SKM-1 treated with dmso at 0.1 percent for 144 hours (cell line): Measurements from ENCODE around the gene NT5C.
"Not testable (repeated sequence)": the region's sequence is repeated elsewhere in the genome, so short reads cannot be mapped to it uniquely, and the experiment has no call there.

Experiments
- DNase-seq: peaks from one replicate; lab custom pipeline; 2025; ENCODE audit not compliant: unreplicated experiment; lab: John Stamatoyannopoulos, UW

Gene NT5C

GRCh38 chr17:75131278-75132017, at the start of gene NT5C:
Gene NT5C, minus strand, starts transcription at chr17:75131742. Its CDS starts 35 bp downstream, at chr17:75131707.
- peak; percentile 64 for DNase-seq

DNA sequence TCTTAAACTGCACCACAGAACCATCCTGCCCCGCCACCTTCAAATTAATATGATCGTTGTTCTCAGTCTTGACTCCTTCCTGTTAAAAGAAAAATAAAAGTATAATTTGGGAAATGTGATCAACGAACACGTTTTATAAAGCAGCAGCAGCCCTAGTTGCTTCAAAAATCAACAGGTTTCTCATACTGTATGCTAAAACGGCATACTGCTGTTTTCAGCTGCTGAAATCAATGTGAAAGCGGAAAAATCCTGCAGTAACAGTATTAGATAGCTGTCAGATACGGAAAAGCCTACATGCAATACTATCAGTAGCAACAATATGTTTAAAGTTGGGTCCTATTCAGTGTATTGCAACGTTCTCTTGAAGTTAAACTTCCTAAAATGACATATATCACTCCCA, 49.6 kb upstream of the NT5C start:
- DNase-seq = no peak

DNA sequence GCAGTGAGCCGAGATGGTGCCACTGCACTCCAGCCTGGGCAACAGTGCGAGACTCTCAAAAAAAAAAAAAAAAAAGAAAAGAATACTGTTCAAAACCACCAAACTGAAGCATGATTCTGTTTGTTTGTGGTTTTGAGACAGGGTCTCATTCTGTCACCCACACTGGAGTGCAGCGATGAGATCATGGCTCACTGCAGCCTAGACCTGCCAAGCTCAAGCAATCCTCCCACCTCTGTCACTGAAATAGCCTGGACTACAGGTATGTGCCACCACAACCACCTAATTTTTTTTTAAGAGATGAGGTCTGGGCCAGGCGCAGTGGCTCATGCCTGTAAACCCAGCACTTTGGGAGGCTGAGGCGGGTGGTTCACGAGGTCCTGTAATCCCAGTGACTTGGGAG, 46.9 kb upstream of the NT5C start:
- no peak for DNase-seq

DNA sequence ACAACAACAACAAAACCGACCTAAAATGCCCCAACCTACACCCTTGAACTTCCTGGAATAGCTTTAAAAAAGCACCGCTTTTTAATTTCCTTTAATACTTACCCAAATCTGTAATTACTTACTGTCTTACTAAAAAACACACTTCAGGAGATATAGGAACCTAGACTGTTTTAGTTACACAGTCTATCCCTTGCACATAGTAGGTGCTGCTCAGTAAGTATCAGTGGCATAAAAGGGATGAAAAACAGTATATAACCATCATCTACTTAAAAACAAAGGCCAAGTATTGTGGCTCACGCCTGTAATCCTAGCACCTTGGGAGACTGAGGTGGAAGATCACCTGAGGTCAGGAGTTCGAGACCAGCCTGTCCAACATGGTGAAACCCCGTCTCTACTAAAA, 45.1 kb upstream of the NT5C start:
- DNase-seq = no peak

DNA sequence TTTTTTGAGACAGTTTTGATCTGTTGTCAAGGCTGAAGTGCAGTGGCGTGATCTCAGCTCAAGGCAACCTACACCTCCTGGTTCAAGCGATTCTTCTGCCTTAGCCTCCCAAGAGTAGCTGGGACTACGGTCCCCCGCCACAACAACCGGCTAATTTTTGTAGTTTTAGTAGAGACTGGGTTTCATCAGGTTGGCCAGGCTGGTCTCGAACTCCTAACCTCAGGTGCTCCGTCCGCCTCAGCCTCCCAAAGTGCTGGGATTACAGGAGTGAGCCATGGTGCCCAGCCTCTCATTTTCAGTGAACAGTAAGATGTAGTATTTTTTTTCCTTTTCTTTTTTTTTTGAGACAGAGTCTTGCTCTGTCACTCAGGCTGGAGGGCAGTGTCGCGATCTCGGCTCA, 43.5 kb upstream of the NT5C start:
- DNase-seq = no peak

DNA sequence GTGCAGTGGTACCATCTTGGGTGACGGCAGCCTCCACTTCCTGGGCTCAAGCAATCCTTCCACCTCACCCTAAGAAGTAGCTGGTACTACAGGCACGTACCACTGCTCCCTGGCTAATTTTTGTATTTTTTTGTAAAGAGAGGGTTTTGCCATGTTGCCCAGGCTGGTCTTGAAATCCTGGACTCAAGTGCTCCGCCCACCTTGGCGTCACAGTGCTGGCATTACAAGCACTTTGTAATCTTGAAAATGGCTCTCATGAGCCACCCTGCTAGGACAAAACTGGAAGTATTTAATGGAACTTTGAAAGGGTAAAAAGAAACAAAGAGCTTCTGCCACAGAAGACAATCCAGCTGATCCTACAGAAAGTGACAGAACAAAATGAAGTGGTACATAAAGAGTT, 42.0 kb upstream of the NT5C start:
- no peak for DNase-seq

GRCh38 chr17:75168998-75169397, 37.5 kb upstream of the NT5C start:
- DNase-seq = no peak

DNA sequence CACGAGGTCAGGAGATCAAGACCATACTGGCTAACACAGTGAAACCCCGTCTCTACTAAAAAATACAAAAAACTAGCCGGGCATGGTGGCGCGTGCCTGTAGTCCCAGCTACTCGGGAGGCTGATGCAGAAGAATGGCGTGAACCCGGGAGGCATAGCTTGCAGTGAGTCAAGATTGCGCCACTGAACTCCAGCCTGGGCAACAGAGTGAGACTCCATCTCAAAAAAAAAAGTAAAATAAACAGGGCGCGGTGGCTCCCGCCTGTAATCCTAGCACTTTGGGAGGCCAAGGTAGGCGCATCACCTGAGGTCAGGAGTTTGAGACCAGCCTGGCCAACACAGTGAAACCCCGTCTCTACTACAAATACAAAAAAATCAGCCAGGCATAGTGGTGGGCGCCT, 33.1 kb upstream of the NT5C start:
- not testable (repeated sequence) for DNase-seq

- no peak for DNase-seq
Measured at GRCh38 chr17:75163074-75163473, 31.5 kb upstream of the NT5C start.

- DNase-seq = no peak
Measured at GRCh38 chr17:75160211-75160610, 28.7 kb upstream of the NT5C start.

- no peak for DNase-seq
Measured at GRCh38 chr17:75159196-75160031, 27.9 kb upstream of the NT5C start.

- DNase-seq = not testable (repeated sequence)
Measured at GRCh38 chr17:75158480-75158879, 26.9 kb upstream of the NT5C start.

GRCh38 chr17:75155191-75155601, 23.7 kb upstream of the NT5C start:
- no peak for DNase-seq

DNA sequence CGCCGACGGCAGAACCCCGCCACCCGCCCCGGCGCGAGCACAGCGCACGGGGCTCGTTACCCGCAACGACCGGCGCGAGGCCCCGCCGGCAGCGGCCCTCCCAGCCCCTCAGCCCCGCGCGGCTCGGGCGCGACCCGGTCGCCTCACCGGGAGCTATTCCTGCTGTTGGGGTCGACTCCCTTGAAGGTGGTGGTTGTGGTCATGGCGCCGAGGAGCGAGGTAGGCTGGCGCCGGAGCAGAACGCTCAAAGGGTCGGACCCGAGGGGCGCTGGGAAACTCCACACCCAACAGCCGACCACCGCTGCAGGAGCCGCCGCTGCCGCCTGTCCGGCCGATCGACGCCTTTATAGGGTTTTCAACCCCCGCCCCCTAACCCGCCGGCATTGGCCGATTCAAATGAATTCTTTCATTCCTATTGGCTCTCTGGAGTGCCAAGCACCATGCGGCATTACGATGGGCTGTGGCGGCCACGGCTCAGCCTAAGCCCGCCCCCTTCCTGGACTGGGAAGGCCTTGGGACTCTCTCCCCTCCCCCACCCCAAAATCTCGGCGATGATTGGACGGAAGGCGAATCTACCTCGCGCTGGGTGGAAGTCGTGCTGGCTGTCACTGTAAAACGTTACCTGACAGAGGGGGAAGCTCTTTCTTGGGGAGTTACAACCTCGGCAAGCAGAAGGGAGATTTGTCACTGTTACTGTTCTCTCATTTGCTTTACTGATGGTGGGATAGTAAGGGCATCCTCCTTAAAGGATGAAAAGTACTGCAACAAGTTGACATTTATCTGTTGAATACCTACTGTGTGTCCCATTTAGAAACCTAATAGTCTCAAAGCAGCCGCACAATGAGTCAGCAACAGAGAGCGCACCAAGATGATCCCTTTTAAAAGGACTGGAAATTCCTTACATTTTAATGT, 22.9 kb upstream of the NT5C start, which contains the start of gene JPT1:
Gene JPT1 (minus strand): TSS at position 318 of the 912 bp plus-strand sequence. CDS start 115 bp downstream, at position 203.
- peak; percentile 93 for DNase-seq

GRCh38 chr17:75153780-75154194, 22.2 kb upstream of the NT5C start:
- no peak for DNase-seq

GRCh38 chr17:75152922-75153779, 21.6 kb upstream of the NT5C start:
- DNase-seq = peak; percentile 64

DNA sequence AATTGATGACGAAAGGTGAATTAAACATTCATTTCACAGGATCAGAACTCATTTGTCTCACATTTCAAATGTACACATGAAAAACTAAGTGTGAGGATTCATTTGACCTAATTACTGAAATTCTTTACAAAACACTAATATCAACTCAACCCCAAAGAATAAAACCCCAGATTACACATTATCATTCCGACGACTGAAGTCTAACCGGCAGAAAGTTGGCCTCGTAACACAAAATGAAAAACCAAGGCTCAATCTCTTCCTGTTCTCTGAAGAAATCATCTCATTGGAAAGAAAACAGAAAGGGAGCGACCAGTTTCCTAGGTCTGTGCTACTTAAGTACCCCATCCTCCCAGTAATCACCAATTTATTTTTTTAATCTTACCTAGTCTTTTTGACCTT, 21.0 kb upstream of the NT5C start:
- no peak for DNase-seq

- no peak for DNase-seq
Measured at GRCh38 chr17:75151930-75152329, 20.4 kb upstream of the NT5C start.

DNA sequence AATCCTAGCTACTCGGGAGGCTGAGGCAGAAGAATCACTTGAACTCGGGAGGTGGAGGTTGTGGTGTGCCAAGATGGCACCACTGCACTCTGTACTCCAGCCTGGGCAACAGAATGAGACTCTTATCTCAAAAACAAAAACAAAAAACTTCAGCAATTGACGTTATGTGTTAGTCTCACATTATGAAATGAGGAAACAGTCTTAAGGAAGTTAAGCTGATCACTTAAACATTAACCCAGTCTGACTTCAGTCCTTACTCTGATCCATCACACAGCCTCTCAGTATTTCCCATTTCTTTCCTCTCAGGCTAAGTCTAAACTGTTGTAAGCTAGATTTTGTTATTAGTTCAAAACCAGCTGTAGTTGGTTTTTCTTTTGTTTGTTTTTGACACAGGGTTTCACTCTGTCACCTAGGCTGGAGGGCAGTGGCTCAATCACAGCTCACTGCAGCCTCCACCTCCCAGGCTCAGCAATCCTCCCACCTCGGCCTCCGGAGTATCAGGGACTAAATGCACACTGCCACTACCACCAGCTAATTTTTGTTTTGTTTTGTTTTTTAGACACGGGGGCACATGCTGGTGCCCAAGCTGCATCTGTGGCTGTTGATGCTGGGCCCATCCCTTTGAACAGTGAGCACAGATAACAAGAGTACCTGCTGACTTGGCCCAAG, 16.5 kb upstream of the NT5C start:
- no peak for DNase-seq

DNA sequence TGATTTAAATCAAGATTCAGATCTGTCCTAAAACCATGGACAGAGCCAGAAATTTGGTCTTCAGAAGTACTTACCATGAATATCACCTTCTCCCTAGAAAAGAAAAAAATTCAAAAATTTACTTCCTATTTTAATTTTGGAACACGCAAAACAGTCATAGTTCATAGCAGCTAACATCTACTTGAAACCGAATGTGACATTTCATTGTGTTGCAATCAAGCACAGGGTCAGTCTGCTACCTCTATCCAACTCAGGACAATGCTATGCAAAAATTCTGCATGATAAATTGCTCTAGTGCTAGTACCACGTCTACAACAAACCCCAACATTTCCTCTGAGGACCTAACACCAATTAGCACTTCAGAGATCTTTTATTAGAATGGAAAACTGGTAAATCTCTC, 15.1 kb upstream of the NT5C start:
- DNase-seq = no peak
